Skin of body (tissue), 3 donors: ENCODE data around the gene COP1. TPM values are rescaled to one million over a fixed set of nuclear protein-coding genes. Genes with fewer than 3 reads are reported as not detected.

Experiments used
- DNase-seq: peaks from one replicate; lab custom pipeline; 2025; lab: John Stamatoyannopoulos, UW
- small RNA-seq: library from RNA; depleted of rRNA; stranded (forward); fragments of <200 nt; gene quantifications from one replicate; pipeline ENCODE3, GENCODE V24; 2014; ENCODE audit warnings: low replicate concordance
- total RNA-seq: library from RNA; depleted of rRNA; stranded (reverse); fragments of >200 nt; gene quantifications from one replicate; pipeline ENCODE4 v1.2.3, GENCODE V29; 2014

The COP1 gene
- total RNA-seq, 1 donor from 2014 or later, result 57.6 TPM

DNA sequence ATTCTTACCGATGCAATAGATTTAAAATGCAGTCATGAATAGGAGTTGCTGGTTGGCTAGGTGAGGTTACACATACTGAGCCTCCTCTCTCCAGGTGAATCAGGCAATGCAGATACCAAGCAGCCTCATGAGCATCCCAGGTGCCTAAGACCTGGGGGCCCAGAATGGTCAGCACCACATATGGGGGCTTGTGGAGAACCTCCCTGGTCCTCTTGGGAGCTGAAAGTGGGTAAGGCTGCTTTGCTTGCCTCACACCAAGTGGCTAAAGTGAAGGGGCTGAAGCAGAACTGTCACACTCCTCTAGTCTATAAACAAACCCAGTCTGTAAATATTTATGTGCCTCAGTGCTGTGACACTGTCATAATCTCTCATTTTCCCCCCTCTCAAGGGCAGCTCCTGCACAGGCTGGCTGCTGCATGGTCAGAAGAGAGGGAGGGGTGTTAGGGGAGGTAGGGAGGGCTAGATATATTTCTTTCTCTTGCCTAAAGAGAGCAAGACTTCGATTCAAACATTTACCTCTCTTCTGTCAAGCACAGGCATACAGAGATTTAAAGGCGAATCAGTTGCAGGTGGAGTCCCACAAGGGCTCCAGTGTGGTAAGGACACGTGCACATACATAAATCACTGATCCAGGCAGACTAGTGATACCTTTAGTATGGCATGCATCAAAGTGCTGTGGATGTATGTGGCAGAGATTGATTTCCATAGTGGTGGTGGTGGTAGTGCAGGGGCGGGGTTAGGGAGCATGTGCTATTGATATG lies 305.8 kb downstream of the COP1 start:
- DNase-seq, result no peak

DNA sequence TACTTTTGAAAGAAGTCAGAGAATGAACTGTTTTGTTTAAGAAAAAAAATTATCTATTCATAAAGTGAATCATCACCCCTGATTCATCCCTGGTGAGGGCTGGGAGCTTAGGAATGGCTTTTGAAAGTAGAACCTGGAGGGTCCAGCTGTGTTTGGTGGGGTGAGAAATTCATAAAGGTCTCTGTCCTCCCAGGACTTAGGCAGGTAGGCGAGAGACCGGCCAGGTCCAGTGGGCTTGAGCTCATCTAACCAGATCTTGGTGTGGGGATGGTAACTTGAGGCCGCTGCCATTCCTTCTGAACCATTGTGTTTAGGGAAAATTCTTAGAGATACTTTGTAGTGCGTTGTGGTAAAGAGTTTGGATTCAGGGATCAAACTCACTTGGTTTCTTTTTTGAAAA lies 306.9 kb downstream of the COP1 start:
- DNase-seq, result no peak

DNA sequence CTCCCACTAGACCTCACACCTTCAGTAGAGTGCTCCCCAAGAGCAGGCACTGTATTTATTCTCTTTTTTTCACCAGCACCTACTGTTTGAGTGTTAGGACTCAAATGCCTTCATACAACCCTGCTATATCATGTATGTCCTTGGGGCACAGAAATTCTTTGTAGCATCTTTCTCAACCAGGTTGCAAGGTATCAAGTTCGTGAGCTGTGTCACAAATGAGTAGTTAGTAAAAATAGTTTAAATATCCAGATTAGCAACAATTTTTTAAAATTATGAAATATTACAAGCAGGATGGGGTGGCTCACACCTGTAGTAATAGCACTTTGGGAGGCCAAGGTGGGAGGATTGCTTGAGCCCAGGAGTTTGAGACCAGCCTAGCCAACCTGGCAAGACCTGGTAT lies 311.1 kb downstream of the COP1 start:
- DNase-seq, result no peak

Small RNAs within 50 kb of the gene (small RNA-seq; reads per million reads assigned to genes)
- gene RF00066 (not detected), gene RNU2-12P (not detected), gene RPS29P5 (not detected), gene SCARNA3 (1.6 reads per million, percentile 84 among the genes with 10 or more reads in this experiment)
